AG04450 (cell line): ENCODE results near the gene NTN4. TPM values are rescaled to one million over a fixed set of nuclear protein-coding genes. Genes with fewer than 3 reads are reported as not detected.

Experiments
- CTCF ChIA-PET: fragments of 300-600, 350-600 bp; formaldehyde crosslinking; extraction: SDS; loops from one replicate; lab custom pipeline; 2022; ENCODE audit warnings: antibody characterized with exemption, inconsistent platforms; lab: Charles Lee
- POLR2A ChIA-PET: fragments of 350-600 bp; formaldehyde crosslinking; extraction: SDS; loops from one replicate; lab custom pipeline; 2021; ENCODE audit warnings: antibody characterized with exemption, inconsistent platforms; lab: Yijun Ruan, JAX
- DNase-seq: peaks from one replicate; pipeline ENCODE4 v3.0.0-alpha.2; 2011; ENCODE audit warnings: low read depth, low spot score
- H3K27ac ChIP-seq: one replicate; pipeline ENCODE4 v1.5.1; 2012; ENCODE audit warnings: low read depth, low read length, control low read depth
- H3K27me3 ChIP-seq: one replicate; pipeline ENCODE4 v1.6.0; 2012; ENCODE audit warnings: low read length; ENCODE audit not compliant: control insufficient read depth, insufficient read depth
- H3K4me3 ChIP-seq: 2 replicates; pipeline ENCODE4 v1.5.1; 2011; ENCODE audit warnings: mild to moderate bottlenecking, low read depth, low read length, control low read depth
- H3K9me3 ChIP-seq: 2 replicates; pipeline ENCODE4 v1.5.1; 2012; ENCODE audit warnings: low read length; ENCODE audit not compliant: control insufficient read depth, insufficient read depth
- CTCF ChIP-seq: IDR thresholded peaks from 2 replicates; pipeline ENCODE4 v1.5.1; 2011; ENCODE audit warnings: low read depth, low read length, control low read depth, inconsistent platforms
- polyA plus RNA-seq: library from polyadenylated mRNA; depleted of rRNA; stranded (reverse); fragments of >200 nt; gene quantifications from 2 replicates; pipeline ENCODE4 v1.2.3, GENCODE V29; 2011

The NTN4 gene
- polyA plus RNA-seq, 1 experiment, result 132 TPM

- TF ChIP-seq CTCF, result no peak
- Histone ChIP-seq H3K27me3 (no peaks in the 10 kb centered on the region), H3K9me3 (no peaks in the 10 kb centered on the region), H3K27ac (no peak overlapping the region), H3K4me3 (no peak overlapping the region)
- no peak for DNase-seq
- CTCF ChIA-PET, result interaction anchor here (0.6 to 1.1 kb wide), 2 partner anchors 10 to 119 kb away, joined by 3 to 4 read pairs; no protein-coding TSS in a partner anchor
- POLR2A ChIA-PET, result no interaction called here
These were observed 96.4 kb downstream of the NTN4 start for GRCh38 chr12:95694136-95694535.

GRCh38 chr12:95693689-95694088, 96.9 kb downstream of the NTN4 start:
- H3K4me3 ChIP-seq, result no peak overlapping the region
- no peaks in the 10 kb centered on the region for H3K27me3 ChIP-seq
- no peak overlapping the region for H3K27ac ChIP-seq
- no peak for DNase-seq
- ChIA-PET CTCF (interaction anchor here (1.1 kb wide), 1 partner anchor 119 kb away, joined by 4 read pairs; no protein-coding TSS in a partner anchor), POLR2A (no interaction called here)
- no peaks in the 10 kb centered on the region for H3K9me3 ChIP-seq
- no peak for TF ChIP-seq CTCF

- no peak overlapping the region for H3K4me3 ChIP-seq
- DNase-seq, result no peak
- ChIA-PET CTCF (no interaction called here), POLR2A (interaction anchor here (0.8 kb wide), 1 partner anchor 346 kb away, joined by 3 read pairs; no protein-coding TSS in a partner anchor)
- H3K9me3 ChIP-seq, result no peaks in the 10 kb centered on the region
- no peak for TF ChIP-seq CTCF
- H3K27ac ChIP-seq, result no peak overlapping the region
- H3K27me3 ChIP-seq, result no peaks in the 10 kb centered on the region
These were observed 99.5 kb downstream of the NTN4 start for GRCh38 chr12:95690861-95691635.

GRCh38 chr12:95687937-95688336, 102.6 kb downstream of the NTN4 start:
- ChIA-PET CTCF (no interaction called here), POLR2A (no interaction called here)
- no peak overlapping the region for H3K27ac ChIP-seq
- DNase-seq, result no peak
- no peaks in the 10 kb centered on the region for H3K27me3 ChIP-seq
- no peak for TF ChIP-seq CTCF
- H3K4me3 ChIP-seq, result no peak overlapping the region
- H3K9me3 ChIP-seq, result no peaks in the 10 kb centered on the region

GRCh38 chr12:95683418-95683817, 107.1 kb downstream of the NTN4 start:
- Histone ChIP-seq H3K9me3 (no peaks in the 10 kb centered on the region), H3K27ac (no peak overlapping the region), H3K27me3 (no peaks in the 10 kb centered on the region), H3K4me3 (no peak overlapping the region)
- ChIA-PET CTCF (interaction anchor here (0.6 kb wide), 2 partner anchors 11 to 112 kb away, joined by 3 to 4 read pairs; no protein-coding TSS in a partner anchor), POLR2A (interaction anchor here (0.6 kb wide), 1 partner anchor 73 kb away, joined by 4 read pairs; no protein-coding TSS in a partner anchor)
- no peak for TF ChIP-seq CTCF
- DNase-seq, result no peak
